GM18867 (cell line): ENCODE data around the gene SMURF1.
"Not testable (repeated sequence)": the region's sequence is repeated elsewhere in the genome, so short reads cannot be mapped to it uniquely, and the experiment has no call there.

ENCODE experiments used
- ATAC-seq: cut with Tn5 transposase; IDR thresholded peaks from one replicate; pipeline ENCODE4 v1.9.1; 2021; ENCODE audit warnings: mild to moderate bottlenecking, moderate library complexity; ENCODE audit not compliant: unreplicated experiment

The SMURF1 gene

DNA sequence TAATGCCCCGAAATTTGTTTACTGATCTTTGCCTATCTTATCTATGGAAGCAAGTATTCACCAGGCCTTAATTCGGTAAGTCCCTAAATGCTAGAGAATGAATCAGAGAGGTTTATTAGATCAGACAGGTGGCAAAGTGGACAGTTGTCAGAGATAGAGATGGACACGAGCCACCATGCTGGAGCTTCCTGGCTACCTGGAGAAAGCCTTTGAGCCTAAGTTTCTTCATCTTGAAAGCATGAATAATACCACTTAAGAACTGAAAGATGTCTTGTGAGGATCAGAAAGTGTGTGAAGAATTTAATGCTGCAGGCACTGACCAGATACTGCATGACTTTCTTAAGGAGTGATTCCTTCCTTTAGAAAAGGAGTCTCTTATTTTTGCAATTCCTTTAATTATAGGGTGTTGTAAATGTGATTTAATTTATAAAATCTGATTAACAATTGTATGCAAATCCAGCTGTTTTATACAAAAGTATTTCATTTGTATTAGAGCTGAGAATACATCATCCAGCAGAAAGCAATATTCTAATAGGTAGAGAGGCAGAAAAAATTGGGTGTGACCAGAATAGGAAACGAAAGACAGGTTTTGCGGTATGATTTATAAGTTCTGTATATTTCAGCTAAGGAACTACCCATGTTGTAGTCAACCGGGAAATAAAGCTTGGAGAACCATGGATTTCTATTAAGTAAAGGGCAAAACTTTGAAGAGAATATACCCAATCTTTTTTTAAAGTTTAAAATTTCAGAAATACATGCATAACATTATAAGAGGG lies 82.7 kb downstream of the SMURF1 start:
- no peak for ATAC-seq

DNA sequence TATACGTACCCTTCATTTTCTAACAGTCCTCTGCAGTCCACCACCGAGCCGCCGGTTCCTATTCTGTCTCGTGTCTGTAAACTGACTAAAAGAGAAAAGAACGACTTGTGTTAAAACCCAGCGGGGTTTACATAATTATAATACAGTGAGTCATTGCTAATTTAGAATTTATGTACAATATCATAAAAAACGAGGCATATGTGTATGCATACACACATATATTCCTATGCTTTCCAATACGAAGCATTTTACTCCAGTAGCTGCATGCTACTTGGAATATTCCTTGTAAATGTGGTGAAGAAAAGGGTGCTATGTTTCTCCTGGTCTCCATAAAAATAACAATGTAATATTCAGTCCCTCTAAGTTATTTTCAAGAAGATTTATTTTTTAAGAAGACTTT lies 89.1 kb downstream of the SMURF1 start:
- no peak for ATAC-seq

DNA sequence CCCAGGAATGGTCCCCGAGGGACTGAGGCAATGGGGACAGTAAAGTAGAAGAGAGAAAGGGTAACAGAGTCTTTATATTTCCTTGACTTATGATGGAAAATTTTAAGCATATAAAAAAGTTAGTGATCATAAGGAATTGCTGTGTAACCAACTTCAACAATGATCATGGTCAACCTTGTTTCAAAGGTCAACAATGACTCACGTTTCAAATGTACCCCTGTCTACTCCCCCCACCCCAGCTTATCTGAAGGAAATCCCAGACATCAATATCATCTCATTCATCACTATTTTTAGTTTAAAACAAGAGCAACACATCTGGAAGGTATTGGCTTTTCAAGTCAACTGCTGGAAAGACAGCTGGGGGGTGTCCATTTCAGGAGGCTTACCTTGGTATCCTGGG lies 92.9 kb downstream of the SMURF1 start:
- no peak for ATAC-seq

DNA sequence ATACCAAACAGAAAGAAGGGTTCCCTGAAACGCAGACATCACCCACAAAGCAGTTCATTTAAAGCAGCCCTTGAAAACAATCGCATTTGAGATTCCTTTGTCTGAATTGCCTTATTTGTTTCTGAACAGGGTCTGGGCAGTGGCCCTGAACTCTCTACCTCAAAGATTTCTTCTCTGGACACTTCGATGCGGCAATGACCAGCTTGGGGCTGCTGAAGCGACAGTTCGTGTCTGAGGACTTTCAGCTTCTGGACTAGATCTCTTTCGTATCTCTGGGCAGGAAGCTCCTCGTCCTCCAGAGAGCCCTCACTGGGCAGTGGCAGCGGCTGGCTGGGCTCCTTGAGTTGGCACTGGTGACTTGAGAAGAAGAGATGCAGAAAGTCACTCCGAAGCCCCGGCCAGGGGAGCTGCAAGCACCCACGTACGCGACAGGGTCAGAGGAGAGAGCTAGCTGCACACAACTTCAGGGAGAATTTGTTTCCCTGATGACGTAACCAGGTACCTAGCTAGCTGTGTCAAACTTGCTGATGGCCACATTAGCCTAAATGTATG lies 96.3 kb downstream of the SMURF1 start:
- no peak for ATAC-seq

DNA sequence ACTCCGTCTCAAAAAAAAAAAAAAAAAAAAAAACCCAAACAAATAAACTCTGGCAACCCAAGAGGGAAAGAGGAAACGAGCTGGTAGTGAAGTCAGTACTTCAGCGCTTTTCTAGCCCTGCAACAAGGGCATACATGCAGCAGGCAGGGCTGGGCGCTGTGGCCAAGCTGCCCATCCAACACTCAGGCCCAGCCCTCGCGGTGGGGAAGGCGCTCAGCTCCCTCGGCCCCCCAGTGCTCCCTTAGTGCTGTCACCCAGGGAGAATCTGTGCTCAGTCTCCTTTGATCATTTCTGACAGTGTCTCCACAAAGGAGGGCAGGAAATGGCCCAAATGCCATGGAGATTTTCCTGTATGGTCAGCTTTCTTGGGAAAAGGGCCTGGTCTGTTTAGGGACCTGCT lies 97.2 kb downstream of the SMURF1 start:
- no peak for ATAC-seq

DNA sequence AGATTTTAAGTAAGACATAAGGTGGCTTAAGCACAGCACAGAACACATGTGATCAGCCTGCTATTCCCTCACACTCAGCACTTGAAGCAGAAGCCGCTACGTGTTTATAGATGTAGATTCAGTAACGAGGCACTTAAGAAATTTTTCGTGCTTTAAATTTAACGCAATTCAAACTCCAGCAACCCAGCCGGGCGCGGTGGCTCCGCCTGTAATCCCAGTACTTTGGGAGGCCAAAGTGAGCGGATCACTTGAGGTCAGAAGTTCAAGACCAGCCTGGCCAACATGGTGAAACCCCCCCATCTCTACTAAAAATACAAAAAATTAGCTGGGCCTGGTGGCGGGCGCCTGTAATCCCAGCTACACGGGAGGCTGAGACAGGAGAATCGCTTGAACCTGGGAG lies 97.6 kb downstream of the SMURF1 start:
- not testable (repeated sequence) for ATAC-seq

DNA sequence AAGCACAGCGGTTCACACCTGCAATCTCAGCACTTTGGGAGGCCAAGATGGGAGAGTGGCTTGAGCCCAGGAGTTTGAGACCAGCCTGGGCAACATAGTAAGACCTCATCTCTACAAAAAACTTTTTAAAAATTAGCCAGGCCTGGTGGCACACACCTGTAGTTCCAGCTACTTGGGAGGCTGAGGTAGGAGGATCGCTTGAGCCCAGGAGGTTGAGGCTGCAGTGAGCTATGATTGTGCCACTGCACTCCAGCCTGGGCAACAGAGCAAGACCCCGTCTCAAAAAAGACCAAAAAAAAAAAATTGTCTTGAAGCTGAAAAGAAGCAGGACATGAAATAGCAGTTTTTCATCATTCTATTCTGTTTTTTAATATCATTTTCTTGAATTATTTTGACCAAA lies 99.0 kb downstream of the SMURF1 start:
- ATAC-seq, result not testable (repeated sequence)

DNA sequence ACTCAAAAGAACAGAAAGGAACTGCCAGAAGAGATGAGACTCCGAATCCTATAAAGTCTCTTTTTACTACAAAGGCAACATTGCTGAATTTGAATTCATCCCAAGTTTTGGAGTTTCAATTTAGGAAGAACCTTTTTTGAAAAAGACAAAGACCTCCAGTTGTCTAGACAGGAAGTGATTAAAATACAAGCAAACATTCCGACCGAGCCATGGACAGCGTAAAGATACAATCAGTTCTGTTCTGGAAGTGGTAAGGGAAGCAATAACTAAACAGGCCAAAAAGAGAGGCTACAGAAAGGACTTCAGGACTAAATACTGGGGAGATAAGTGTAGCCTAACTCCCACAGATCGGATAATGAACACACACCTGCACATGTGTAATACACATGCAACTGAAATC lies 101.0 kb downstream of the SMURF1 start:
- ATAC-seq, result no peak

DNA sequence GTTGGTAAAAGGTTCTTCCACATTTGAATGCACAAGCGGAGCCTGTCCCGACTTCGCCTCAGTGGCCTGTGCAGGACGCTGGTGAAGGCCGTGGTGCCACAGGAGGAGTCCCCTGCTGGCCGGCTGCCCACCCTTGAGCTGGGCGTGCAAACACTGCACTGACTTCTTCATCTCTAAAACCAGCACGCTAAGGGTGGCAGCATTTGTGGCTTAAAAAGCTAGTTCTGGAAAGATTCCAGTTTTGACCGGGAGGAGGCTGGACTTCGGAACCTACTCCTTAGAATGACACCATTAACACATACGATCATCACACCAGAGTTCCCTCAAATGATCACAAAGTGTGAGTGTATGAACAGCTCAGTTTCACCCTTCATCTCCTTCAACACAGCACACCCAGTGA lies 102.4 kb downstream of the SMURF1 start:
- ATAC-seq, result no peak

DNA sequence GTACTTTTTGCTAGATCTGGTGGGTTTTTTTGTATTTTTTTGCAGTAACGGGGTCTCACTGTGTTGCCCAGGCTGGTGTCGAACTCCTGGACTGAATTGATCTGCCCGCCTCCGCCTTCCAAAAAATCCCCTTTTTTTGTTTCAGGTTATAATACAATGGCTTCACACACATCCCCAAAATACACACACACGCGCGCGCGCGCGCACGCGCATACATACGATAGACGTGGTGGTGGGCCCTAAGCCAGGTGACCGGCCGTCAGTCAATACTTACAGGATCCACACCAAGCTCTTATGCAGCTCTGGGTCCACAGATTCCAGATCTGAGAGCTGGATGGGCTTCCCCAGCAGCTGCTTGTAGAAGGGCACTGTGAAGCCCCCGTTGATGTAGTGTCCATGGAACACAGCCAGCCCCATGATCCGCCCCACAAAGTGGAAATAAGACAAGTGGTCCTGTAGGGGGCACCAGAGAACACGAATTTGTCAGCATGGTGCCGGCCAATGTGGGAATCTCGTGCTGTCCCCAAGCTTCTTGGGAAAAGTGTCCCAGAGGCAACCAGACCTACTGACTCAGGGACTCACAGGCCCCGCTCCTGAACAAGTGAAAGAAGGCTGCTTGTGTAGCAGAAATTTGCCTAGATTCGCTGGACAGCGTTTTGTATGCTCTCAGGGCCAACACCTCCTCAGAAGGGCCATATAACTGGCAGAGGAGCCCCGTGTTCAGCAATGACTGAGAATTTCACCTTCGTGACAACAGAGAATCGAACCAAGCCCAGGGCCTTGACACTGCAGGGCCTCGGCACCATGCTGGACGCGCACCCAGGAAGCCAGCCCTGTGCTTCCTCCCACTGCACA lies 103.6 kb downstream of the SMURF1 start:
- ATAC-seq, result no peak

DNA sequence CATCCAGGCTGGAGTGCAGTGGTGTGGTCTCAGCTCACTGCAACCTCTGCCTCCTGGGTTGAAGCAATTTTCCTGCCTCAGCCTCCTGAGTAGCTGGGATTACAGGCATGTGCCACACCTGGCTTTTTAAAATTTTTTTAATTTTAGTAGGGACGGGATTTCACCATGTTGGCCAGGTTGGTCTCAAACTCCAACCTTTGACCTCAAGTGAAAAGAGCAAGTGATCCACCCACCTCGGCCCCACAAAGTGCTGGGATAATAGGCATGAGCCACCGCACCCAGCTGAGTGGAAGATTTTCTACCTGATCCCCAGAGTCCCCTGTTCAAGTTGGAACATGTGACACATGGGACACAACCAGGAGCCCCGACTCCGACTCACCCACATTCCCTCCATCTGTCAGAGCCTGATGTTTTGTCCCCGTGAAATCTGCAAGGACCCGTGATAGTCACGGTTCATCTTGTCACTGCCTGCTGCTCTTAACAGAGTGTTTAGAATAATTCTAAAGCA lies 104.5 kb downstream of the SMURF1 start:
- ATAC-seq, result no peak

DNA sequence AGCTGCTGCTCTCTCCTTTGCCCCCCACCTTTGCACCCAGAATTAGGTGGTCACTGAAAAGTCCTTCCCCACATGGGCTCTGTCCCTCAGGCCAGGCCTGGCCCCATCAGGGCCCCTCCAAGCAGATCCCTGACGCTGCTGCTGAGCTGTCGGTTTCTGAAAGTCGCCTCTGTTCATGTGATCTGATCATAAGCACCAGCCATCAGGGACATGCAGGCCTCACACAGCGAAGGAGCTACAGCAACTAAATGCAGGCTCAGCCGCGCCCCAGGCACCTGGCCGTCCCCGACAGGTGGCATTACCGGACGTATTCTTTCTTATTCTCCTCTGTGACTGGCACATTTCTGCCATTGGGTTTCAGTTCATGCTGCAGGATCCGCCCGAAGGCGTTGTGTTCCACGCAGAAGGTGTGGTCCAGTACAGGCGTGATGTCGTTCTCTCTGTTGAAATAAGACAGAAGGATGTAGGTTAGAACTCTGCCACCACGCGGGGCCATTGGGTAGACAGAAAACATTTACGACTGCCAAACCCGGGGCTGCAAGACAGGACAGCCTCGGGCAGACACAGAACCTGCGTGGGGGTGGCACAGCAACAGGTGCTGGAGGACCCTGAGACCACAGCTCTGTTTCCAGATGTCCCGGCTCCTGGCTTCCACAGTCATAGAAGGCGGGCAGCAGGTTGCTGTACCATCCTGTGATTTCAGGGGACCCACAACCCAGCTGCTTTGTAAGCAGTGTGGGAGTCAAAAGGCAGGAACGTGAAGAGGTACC lies 105.6 kb downstream of the SMURF1 start:
- no peak for ATAC-seq

DNA sequence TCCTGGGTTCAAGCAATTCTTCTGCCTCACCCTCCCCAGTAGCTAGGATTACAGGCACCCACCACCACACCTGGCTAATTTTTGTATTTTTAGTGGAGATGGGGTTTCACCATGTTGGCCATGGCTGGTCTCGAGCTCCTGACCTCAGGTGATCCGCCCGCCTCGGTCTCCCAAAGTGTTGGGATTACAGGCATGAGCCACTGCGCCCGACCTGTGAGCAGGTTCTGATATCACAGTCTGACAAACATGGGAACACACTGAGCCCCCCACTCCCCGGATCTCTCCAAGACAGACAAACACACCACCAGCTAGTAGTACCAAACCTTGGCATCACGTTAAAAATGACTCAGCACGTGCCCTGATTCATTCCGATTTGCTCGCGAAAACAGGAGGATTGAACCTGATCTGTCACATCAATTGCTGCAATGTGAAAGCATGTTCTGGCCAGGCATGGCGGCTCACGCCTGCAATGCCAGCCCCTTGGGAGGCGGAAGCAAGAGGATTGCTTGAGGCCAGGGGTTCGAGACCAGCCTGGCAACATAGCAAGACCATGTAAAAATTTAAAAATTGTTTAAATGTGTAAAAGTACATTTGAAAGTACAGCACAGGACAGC lies 106.5 kb downstream of the SMURF1 start:
- ATAC-seq, result no peak

DNA sequence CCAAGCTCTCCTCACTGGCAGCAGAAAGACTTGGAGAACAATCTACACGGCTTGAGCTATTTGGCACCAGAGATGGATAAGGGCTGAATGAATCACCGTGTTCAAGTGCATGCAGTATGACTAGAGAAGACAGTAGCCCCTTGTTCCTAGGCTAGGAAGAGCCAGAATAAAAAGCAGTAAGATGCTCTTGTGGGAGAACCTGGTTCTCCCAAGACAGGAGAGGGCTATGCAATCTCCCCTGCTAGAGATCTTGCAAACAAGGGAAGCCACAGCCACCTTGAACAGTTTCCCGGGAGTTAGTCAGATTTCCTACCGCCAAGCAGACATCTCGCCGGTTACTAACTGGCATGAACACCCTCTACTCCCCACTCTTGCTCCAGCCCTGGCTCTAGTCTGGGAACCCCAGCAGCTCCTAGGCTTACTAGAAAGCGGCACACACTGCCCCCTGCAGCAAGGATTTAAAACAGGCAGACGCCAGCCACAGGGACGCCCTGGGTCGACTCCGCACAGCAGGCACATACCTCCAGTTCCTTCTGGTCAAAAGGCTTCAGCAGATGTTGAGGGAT lies 107.3 kb downstream of the SMURF1 start:
- no peak for ATAC-seq

DNA sequence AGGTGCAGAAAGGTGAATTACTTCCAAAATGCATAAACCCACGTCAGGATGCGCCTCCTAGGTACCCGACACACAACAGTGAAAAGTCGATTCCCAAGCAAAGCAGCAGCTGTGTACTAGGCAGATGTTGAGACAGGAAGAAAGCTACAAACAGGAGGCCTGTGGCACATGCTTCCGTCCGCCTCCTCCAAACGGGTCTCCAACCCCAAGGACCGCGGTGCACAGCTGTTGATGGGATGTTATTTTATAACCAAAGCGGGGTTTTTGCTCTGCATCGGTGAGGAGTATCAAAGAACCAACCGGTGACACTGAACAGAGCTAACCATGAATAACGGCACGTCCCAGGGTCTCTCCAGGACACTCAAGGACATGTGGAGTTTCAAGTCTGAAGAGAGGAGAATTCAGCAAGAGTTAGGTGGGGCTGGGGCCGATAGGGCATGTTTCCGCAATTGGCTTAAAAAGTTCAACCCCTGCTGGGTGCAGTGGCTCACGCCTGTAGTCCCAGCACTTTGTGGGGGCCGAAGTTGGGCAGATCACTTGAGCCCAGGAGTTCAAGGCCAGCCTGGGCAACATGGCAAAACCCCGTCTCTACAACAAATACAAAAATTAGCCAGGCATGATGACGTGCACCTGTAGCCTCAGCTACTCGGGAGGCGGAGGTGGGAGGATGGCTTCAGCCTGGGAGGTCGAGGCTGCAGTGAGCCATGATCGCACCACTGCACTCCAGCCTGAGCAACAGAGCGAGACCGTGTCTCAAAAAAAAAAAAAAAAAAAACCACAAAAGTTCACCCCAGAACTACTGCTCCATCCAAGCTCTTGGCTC lies 108.0 kb downstream of the SMURF1 start:
- no peak for ATAC-seq

DNA sequence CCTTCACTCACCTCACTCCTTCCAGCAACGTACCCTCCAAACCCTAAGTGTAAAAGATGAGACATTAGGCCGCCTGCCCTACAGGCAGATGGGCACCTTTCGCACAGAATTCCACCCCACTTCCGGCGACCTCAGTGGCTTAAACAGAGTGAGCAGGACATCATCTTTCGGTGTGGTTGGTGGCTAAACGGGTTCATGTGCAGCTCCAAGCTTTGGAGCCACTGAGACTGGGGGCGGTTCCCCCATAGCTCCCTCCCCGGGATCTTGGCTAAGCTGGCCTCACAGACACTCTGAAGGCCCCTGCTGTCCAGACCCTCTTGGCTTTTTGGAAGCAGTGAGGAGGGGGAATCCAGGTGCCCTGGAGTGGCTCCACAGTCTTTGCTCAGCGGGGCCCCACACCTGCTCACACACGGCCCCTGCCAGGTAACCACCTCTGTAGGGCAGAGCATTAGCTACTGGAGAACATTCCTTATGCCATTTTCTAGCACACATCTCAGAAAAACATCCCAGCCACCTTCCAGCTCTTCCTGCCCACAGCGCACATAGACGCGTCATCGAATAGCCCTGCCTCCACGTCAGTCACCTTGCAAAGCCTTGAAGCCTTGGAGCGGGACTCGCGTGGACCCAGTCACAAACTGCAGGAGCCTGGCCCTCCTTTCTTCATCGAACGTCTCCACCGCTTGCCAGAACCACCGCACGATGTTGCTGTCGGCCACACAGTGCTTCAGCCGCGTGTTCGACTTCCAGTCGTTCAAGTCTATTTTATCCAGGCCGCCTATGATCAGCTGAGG lies 108.8 kb downstream of the SMURF1 start:
- no peak for ATAC-seq

DNA sequence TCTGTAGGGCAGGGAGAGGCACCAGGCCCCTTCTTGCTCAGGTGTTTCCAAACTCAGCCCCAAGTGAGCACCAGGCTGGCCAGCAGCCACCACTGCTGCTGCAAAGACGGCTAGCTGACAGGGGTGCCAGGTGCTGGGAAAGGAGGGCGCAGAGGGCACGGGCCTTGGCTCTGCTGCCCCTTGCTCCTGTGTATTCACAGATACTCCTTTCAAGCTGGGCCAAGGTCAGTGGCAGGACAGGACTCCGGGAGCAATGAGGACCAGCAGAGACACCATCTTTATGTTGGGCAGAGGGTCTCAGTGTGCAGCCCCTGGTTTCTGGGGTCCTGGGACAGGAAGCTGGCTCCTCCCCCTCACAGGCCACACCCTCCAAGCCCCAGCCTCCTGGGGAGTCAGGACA lies 110.1 kb downstream of the SMURF1 start:
- no peak for ATAC-seq

DNA sequence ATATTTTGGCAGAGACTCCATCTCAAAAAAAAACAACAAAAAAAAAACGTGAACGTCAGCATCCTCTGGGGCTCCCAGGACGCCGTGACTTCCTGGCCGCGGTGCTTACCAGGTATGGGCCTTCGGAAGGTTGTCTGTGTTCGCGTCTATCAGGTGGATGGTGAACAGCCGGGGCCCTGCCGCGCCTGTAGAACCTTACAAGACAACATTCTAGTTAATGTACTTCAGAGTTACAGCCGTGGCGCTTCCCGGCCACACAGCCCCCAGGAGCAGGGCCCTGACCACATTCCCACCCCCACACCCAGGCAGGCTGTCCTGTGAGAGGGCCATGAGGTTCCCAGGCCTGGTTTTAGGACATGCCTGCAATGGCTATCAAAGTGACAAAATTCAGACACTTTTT lies 111.0 kb downstream of the SMURF1 start:
- no peak for ATAC-seq

DNA sequence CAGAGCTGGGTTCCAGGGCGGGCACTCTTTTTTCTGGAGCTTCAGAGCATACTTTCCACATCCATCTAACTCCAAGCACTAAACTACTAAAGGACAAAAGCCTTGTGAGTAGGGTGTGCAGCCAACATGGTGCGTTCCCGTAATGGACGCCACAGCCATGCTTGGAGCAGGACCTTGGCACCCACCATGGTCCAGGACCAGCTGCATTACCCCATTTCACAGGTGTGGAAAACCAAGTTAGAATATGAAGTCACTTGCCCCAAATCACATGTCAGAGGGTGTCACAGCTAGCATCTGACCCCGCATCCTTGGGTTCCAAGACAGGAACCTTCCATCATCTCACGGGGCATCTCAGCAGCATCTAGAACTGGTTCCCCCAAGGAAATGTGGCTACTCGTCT lies 112.4 kb downstream of the SMURF1 start:
- ATAC-seq, result no peak
